Thoracic aorta (tissue), 2 donors: ENCODE results near the gene GBA2. TPM values are rescaled to one million over a fixed set of nuclear protein-coding genes. Genes with fewer than 3 reads are reported as not detected.

Experiments used
- ATAC-seq: fragments of 150-250 bp; one replicate; pipeline ENCODE4 v1.8.0; 2017; ENCODE audit warnings: low read depth; ENCODE audit not compliant: insufficient number of reproducible peaks, low FRiP score
- DNase-seq: peaks from one replicate; pipeline ENCODE4 v3.0.0-alpha.2; 2020; ENCODE audit warnings: low spot score
- H3K27ac ChIP-seq, 2 donors: fragments of 200-600 bp; sonication (generic); 1 replicate in 1 of 2; 2 replicates in 1 of 2; pipeline ENCODE4 v1.5.1; 2016; ENCODE audit warnings: mild to moderate bottlenecking in 2 of 2, moderate library complexity in 2 of 2
- H3K27me3 ChIP-seq: fragments of 200-600 bp; sonication (generic); replicated peaks from 2 replicates; pipeline ENCODE4 v1.6.0; 2016; ENCODE audit warnings: mild to moderate bottlenecking; ENCODE audit not compliant: insufficient read depth
- H3K36me3 ChIP-seq: fragments of 200-600 bp; sonication (generic); one replicate; pipeline ENCODE4 v1.5.1; 2016
- H3K4me1 ChIP-seq, 2 donors: fragments of 200-600 bp; sonication (generic); 1 replicate in 1 of 2; 2 replicates in 1 of 2; pipeline versions ENCODE4 v1.5.1 to v1.6.0; 2016; ENCODE audit warnings: low read depth in 2 of 2, mild to moderate bottlenecking in 1 of 2; ENCODE audit not compliant: control insufficient read depth in 1 of 2
- H3K4me3 ChIP-seq: fragments of 200-600 bp; sonication (generic); 2 replicates; pipeline ENCODE4 v1.5.1; 2016; ENCODE audit warnings: mild to moderate bottlenecking
- H3K9me3 ChIP-seq: fragments of 200-600 bp; sonication (generic); 2 replicates; pipeline ENCODE4 v1.5.1; 2016
- CTCF ChIP-seq: fragments of 200-600 bp; sonication (generic); IDR thresholded peaks from one replicate; pipeline ENCODE4 v1.5.1; 2019; ENCODE audit warnings: antibody characterized with exemption
- total RNA-seq, 2 donors: library from RNA; depleted of rRNA; stranded (reverse); fragments of >200 nt; gene quantifications; one replicate each; pipeline versions ENCODE4 v1.1.0 to v1.2.3, GENCODE V29; 2016

The GBA2 gene
- total RNA-seq, 2 donors from 2014 or later: 75.8 to 115 TPM

GRCh38 chr9:35741740-35742139 is 7.3 kb downstream of the GBA2 start:
- no peak for TF ChIP-seq CTCF
- no peak overlapping the region for H3K27ac ChIP-seq
- DNase-seq (no peak), ATAC-seq (no peak)
- no peaks in the 10 kb centered on the region for H3K9me3 ChIP-seq
- H3K4me1 ChIP-seq: peaks cover 13 to 24% of the 10 kb centered on the region in 2 donors
- H3K27me3 ChIP-seq: no peaks in the 10 kb centered on the region
- peaks cover 75% of the 10 kb centered on the region for H3K36me3 ChIP-seq
- H3K4me3 ChIP-seq: no peak overlapping the region

- DNase-seq: no peak
- no peak overlapping the region for H3K27ac ChIP-seq
- H3K4me1 ChIP-seq: peaks cover 2 to 10% of the 10 kb centered on the region in 2 donors
- H3K4me3 ChIP-seq: no peak overlapping the region
- ATAC-seq: no peak
- H3K36me3 ChIP-seq: peaks cover 86% of the 10 kb centered on the region
- H3K9me3 ChIP-seq: no peaks in the 10 kb centered on the region
- H3K27me3 ChIP-seq: no peaks in the 10 kb centered on the region
- TF ChIP-seq CTCF: no peak
These were observed 8.8 kb downstream of the GBA2 start for GRCh38 chr9:35740243-35740642.

- Histone ChIP-seq H3K36me3 (peaks cover 84% of the 10 kb centered on the region), H3K27me3 (no peaks in the 10 kb centered on the region), H3K4me1 (peaks cover 1 to 7% of the 10 kb centered on the region in 2 donors), H3K9me3 (no peaks in the 10 kb centered on the region), H3K4me3 (no peak overlapping the region), H3K27ac (no peak overlapping the region)
- DNase-seq (no peak), ATAC-seq (no peak)
- TF ChIP-seq CTCF: no peak
These were observed 10.1 kb downstream of the GBA2 start for GRCh38 chr9:35738924-35739323.

- Histone ChIP-seq H3K9me3 (no peaks in the 10 kb centered on the region), H3K27me3 (no peaks in the 10 kb centered on the region), H3K36me3 (peaks cover 76% of the 10 kb centered on the region), H3K27ac (no peak overlapping the region), H3K4me1 (peaks cover 9 to 14% of the 10 kb centered on the region in 2 donors), H3K4me3 (no peak overlapping the region)
- ATAC-seq (no peak), DNase-seq (no peak)
- no peak for TF ChIP-seq CTCF
These were observed 10.8 kb downstream of the GBA2 start for GRCh38 chr9:35738186-35738585.

- Histone ChIP-seq H3K4me1 (peaks cover 11 to 17% of the 10 kb centered on the region in 2 donors), H3K9me3 (no peaks in the 10 kb centered on the region), H3K27me3 (no peaks in the 10 kb centered on the region), H3K36me3 (peaks cover 66% of the 10 kb centered on the region), H3K4me3 (no peak overlapping the region), H3K27ac (no peak overlapping the region)
- ATAC-seq: no peak
- TF ChIP-seq CTCF: no peak
- no peak for DNase-seq
These were observed 11.9 kb downstream of the GBA2 start for GRCh38 chr9:35737143-35737542.
